MCF 10A (cell line): ENCODE results near the gene ACTR1A. TPM values are rescaled to one million over a fixed set of nuclear protein-coding genes. Genes with fewer than 3 reads are reported as not detected.
"Not testable (repeated sequence)": the region's sequence is repeated elsewhere in the genome, so short reads cannot be mapped to it uniquely, and the experiment has no call there.

Experiments used
- BruUV-seq: library from RNA; stranded (reverse); fragments of 400-500 nt; replicated peaks from 2 replicates; lab custom pipeline; 2021; lab: Mats Ljungman, UMichigan
- CTCF ChIA-PET: fragments of 300-600 bp; sonication (Branson Sonifier 250); formaldehyde crosslinking; extraction: SDS; loops from one replicate; lab custom pipeline; 2021; ENCODE audit warnings: antibody characterized with exemption, inconsistent platforms; lab: Yijun Ruan, JAX
- POLR2A ChIA-PET: fragments of 300-600, 350-650 bp; sonication (Branson Sonifier 250); formaldehyde crosslinking; extraction: SDS; loops from one replicate; lab custom pipeline; 2020; ENCODE audit warnings: antibody characterized with exemption, inconsistent platforms; lab: Yijun Ruan, JAX
- DNase-seq: peaks from one replicate; pipeline ENCODE4 v3.0.0-alpha.2; 2018; ENCODE audit not compliant: unreplicated experiment
- H3K27ac Mint-ChIP-seq: one replicate; pipeline ENCODE4 v1.8.0; 2022; ENCODE audit warnings: mild to moderate bottlenecking, low read depth, mixed read lengths; ENCODE audit not compliant: unreplicated experiment
- H3K27me3 Mint-ChIP-seq: one replicate; pipeline ENCODE4 v1.8.0; 2022; ENCODE audit warnings: mixed read lengths; ENCODE audit not compliant: insufficient read depth, unreplicated experiment
- H3K36me3 Mint-ChIP-seq: one replicate; pipeline ENCODE4 v1.8.0; 2022; ENCODE audit warnings: mild to moderate bottlenecking, moderate library complexity, mixed read lengths; ENCODE audit not compliant: insufficient read depth, unreplicated experiment
- H3K4me1 Mint-ChIP-seq: one replicate; pipeline ENCODE4 v1.8.0; 2022; ENCODE audit warnings: mixed read lengths; ENCODE audit not compliant: insufficient read depth, unreplicated experiment
- H3K4me3 Mint-ChIP-seq: one replicate; pipeline ENCODE4 v1.8.0; 2022; ENCODE audit warnings: mild to moderate bottlenecking, moderate library complexity, mixed read lengths; ENCODE audit not compliant: unreplicated experiment
- H3K9me3 Mint-ChIP-seq: one replicate; pipeline ENCODE4 v1.8.0; 2022; ENCODE audit warnings: mixed read lengths; ENCODE audit not compliant: unreplicated experiment
- CTCF ChIP-seq: fragments of 200-600 bp; IDR thresholded peaks from one replicate; pipeline ENCODE4 v1.8.0; 2022; ENCODE audit warnings: antibody characterized with exemption, mild to moderate bottlenecking; ENCODE audit not compliant: unreplicated experiment
- intact Hi-C: fragments of 100-400 bp; cut with micrococcal nuclease; formaldehyde crosslinking; loops from 2 replicates; pipeline ENCODE4 v1.14.1; 2022
- total RNA-seq: library from RNA; stranded (reverse); gene quantifications from 2 replicates; pipeline ENCODE4 v1.2.3, GENCODE V29; 2022

ACTR1A gene
- total RNA-seq, 1 experiment from 2014 or later: 60.1 TPM

GRCh38 chr10:102503264-102504178 is 1.0 kb upstream of the ACTR1A start, which contains the start of gene SUFU:
Gene SUFU, plus strand, starts transcription at chr10:102503972. Its CDS starts 181 bp downstream, at chr10:102504153.
- Mint-ChIP-seq H3K9me3 (no peaks in the 10 kb centered on the region), H3K4me1 (peaks cover 16% of the 10 kb centered on the region), H3K36me3 (peaks cover 15% of the 10 kb centered on the region), H3K4me3 (no peak within 1 kb of the TSS), H3K27me3 (no peaks in the 10 kb centered on the region), H3K27ac (peak within 1 kb of the TSS; percentile 65)
- POLR2A ChIA-PET: interaction anchor here (0.6 to 4.9 kb wide), 34 partner anchors 10 to 1506 kb away, joined by 3 to 51 read pairs (median 4); partner anchors contain the start of genes ARL3, BORCS7, C10orf95 and CNNM2
- CTCF ChIA-PET: interaction anchor here (0.5 to 8.1 kb wide), 26 partner anchors 8 to 1442 kb away, joined by 3 to 69 read pairs (median 3); partner anchors contain the start of gene C10orf95
- intact Hi-C loops: loop anchor here (1.0 to 2.0 kb wide), 4 partner anchors 43 to 142 kb away; no protein-coding TSS in a partner anchor
- TF ChIP-seq CTCF: peak; percentile 75
- no TSS peak for BruUV-seq
- peak; percentile 100 for DNase-seq

- no peaks in the 10 kb centered on the region for H3K9me3 Mint-ChIP-seq
Measured at GRCh38 chr10:102502029-102502336, 529 bp downstream of the ACTR1A start.

GRCh38 chr10:102501201-102502028 is 1.1 kb downstream of the ACTR1A start:
- no peak for DNase-seq
- no peak overlapping the region for H3K4me3 Mint-ChIP-seq
- peaks cover 16% of the 10 kb centered on the region for H3K4me1 Mint-ChIP-seq
- TSS peak; percentile 49 for BruUV-seq
- H3K27ac Mint-ChIP-seq: no peak overlapping the region
- no peak for TF ChIP-seq CTCF
- H3K27me3 Mint-ChIP-seq: no peaks in the 10 kb centered on the region
- no peaks in the 10 kb centered on the region for H3K9me3 Mint-ChIP-seq
- ChIA-PET CTCF (interaction anchor here (0.5 to 2.4 kb wide), 10 partner anchors 11 to 669 kb away, joined by 3 to 9 read pairs (median 4); no protein-coding TSS in a partner anchor), POLR2A (interaction anchor here (0.6 to 4.9 kb wide), 20 partner anchors 10 to 446 kb away, joined by 3 to 51 read pairs (median 5); partner anchors contain the start of genes ARL3, C10orf95, FBXL15 and NFKB2)
- intact Hi-C loops: loop anchor here (2.0 kb wide), 2 partner anchors 41 to 95 kb away; no protein-coding TSS in a partner anchor
- H3K36me3 Mint-ChIP-seq: peaks cover 23% of the 10 kb centered on the region

More at GRCh38 chr10:102502029-102502336, 529 bp downstream of the ACTR1A start:
- DNase-seq: peak; percentile 99
- TF ChIP-seq CTCF: no peak
- Mint-ChIP-seq H3K4me1 (peaks cover 16% of the 10 kb centered on the region), H3K27ac (no peak overlapping the region), H3K4me3 (no peak overlapping the region), H3K36me3 (peaks cover 17% of the 10 kb centered on the region), H3K27me3 (no peaks in the 10 kb centered on the region)
- intact Hi-C loops: loop anchor here (2.0 kb wide), 2 partner anchors 41 to 95 kb away; no protein-coding TSS in a partner anchor
- no TSS peak for BruUV-seq
- CTCF ChIA-PET: interaction anchor here (1.0 to 8.1 kb wide), 6 partner anchors 11 to 94 kb away, joined by 4 to 69 read pairs (median 8); partner anchors contain the start of gene C10orf95
- POLR2A ChIA-PET: interaction anchor here (1.0 to 4.9 kb wide), 25 partner anchors 11 to 416 kb away, joined by 3 to 51 read pairs (median 6); partner anchors contain the start of genes ARL3, C10orf95, CNNM2 and CUEDC2

- H3K27ac Mint-ChIP-seq, BruUV-seq, H3K4me3 Mint-ChIP-seq, intact Hi-C loops, H3K27me3 Mint-ChIP-seq, H3K9me3 Mint-ChIP-seq, DNase-seq: not testable (repeated sequence)
- H3K4me1 Mint-ChIP-seq: peaks cover 16% of the 10 kb centered on the region
- peaks cover 26% of the 10 kb centered on the region for H3K36me3 Mint-ChIP-seq
- POLR2A ChIA-PET: interaction anchor here (0.6 to 4.9 kb wide), 11 partner anchors 10 to 387 kb away, joined by 3 to 51 read pairs (median 4); partner anchors contain the start of genes C10orf95, FBXL15 and TRIM8
- CTCF ChIA-PET: interaction anchor here (0.6 to 2.4 kb wide), 11 partner anchors 10 to 670 kb away, joined by 3 to 9 read pairs (median 3); no protein-coding TSS in a partner anchor
Measured at GRCh38 chr10:102500686-102501085, 1.8 kb downstream of the ACTR1A start.
